A549 (cell line): ENCODE data around the gene ATG101. TPM values are rescaled to one million over a fixed set of nuclear protein-coding genes. Genes with fewer than 3 reads are reported as not detected.

ENCODE experiments used
- ATAC-seq, 2 experiments: fragments of 200-7000 bp in 1 of 2; fragments of >200 bp in 1 of 2; cut with Nextera tagmentation in 1 of 2; cut with Tn5 transposase in 1 of 2; 3 replicates each; pipeline versions ENCODE4 v1.8.0 to v1.9.1; 2018 to 2020; ENCODE audit warnings: mild to moderate bottlenecking in 1 of 2, moderate library complexity in 1 of 2
- CTCF ChIA-PET: fragments of 300-600 bp; sonication (Branson Sonifier 250); formaldehyde crosslinking; extraction: SDS; loops from one replicate; lab custom pipeline; 2021; ENCODE audit warnings: antibody characterized with exemption, inconsistent platforms; lab: Yijun Ruan, JAX
- POLR2A ChIA-PET: fragments of 350-600 bp; formaldehyde crosslinking; extraction: SDS; loops from one replicate; lab custom pipeline; 2021; ENCODE audit warnings: antibody characterized with exemption, inconsistent platforms; lab: Yijun Ruan, JAX
- DNase-seq, 2 experiments: peaks; one replicate each; pipeline versions ENCODE4 v3.0.0 to v3.0.0-alpha.2; 2011 to 2016; ENCODE audit warnings: low read depth in 1 of 2, low spot score in 1 of 2
- FAIRE-seq: peaks from 2 replicates; lab custom pipeline; 2011; peaks lifted over from hg19 to GRCh38; lab: Jason Lieb, UNC
- H3K27ac ChIP-seq, 2 experiments: fragments of >200 bp; sonication (Bioruptor Twin); formaldehyde crosslinking; 3 replicates each; pipeline ENCODE4 v1.5.1; 2016 to 2017
- H3K4me1 ChIP-seq: fragments of >200 bp; sonication (Bioruptor Twin); formaldehyde crosslinking; 3 replicates; pipeline ENCODE4 v1.6.1; 2016
- H3K4me2 ChIP-seq: fragments of >200 bp; sonication (Bioruptor Twin); formaldehyde crosslinking; 3 replicates; pipeline ENCODE4 v1.6.1; 2016
- H3K4me3 ChIP-seq: fragments of >200 bp; sonication (Bioruptor Twin); formaldehyde crosslinking; 3 replicates; pipeline ENCODE4 v1.5.1; 2016
- H3K9me3 ChIP-seq: fragments of >200 bp; sonication (Bioruptor Twin); formaldehyde crosslinking; 3 replicates; pipeline ENCODE4 v1.6.1; 2016
- CBX8 ChIP-seq: fragments of 200-600 bp; sonication (generic); IDR thresholded peaks from 2 replicates; pipeline ENCODE4 v1.6.1; 2016
- EHF ChIP-seq: fragments of 250-450 bp; sonication (Bioruptor Pico); IDR thresholded peaks from 2 replicates; pipeline ENCODE4 v1.5.0; 2020; ENCODE audit warnings: mild to moderate bottlenecking
- ELK1 ChIP-seq: fragments of 150-350 bp; IDR thresholded peaks from 2 replicates; pipeline ENCODE4 v1.6.1; 2014; ENCODE audit warnings: low read depth, mild to moderate bottlenecking, low read length
- EP300 ChIP-seq, 2 experiments: fragments of >200 bp; sonication (Bioruptor Twin); formaldehyde crosslinking; IDR thresholded peaks; 2 replicates in 1 of 2; 3 replicates in 1 of 2; pipeline ENCODE4 v1.6.1; 2016 to 2017
- FOXS1 ChIP-seq: fragments of 250-450 bp; sonication (Bioruptor Pico); IDR thresholded peaks from 2 replicates; pipeline ENCODE4 v1.5.0; 2020; ENCODE audit warnings: mild to moderate bottlenecking, moderate library complexity
- HDAC2 ChIP-seq: fragments of 200-600 bp; sonication (generic); IDR thresholded peaks from 2 replicates; pipeline ENCODE4 v1.6.1; 2016
- HEYL ChIP-seq: fragments of 250-450 bp; sonication (Bioruptor Pico); IDR thresholded peaks from 2 replicates; pipeline ENCODE4 v1.8.0; 2021; ENCODE audit warnings: mild to moderate bottlenecking, moderate library complexity
- HOXB13 ChIP-seq: fragments of 250-450 bp; sonication (Bioruptor Pico); IDR thresholded peaks from 2 replicates; pipeline ENCODE4 v1.5.0; 2020; ENCODE audit warnings: low read depth, mild to moderate bottlenecking, moderate library complexity
- HOXB5 ChIP-seq: fragments of 250-450 bp; sonication (Bioruptor Pico); IDR thresholded peaks from 2 replicates; pipeline ENCODE4 v1.5.0; 2020; ENCODE audit warnings: mild to moderate bottlenecking, moderate library complexity
- KDM1A ChIP-seq: fragments of 200-600 bp; sonication (generic); IDR thresholded peaks from 2 replicates; pipeline ENCODE4 v1.6.1; 2016; ENCODE audit warnings: low read depth, mild to moderate bottlenecking
- MYC ChIP-seq: IDR thresholded peaks from 2 replicates; pipeline ENCODE4 v1.6.1; 2012; ENCODE audit warnings: mild to moderate bottlenecking, inconsistent platforms, low read length, improper control_type of control experiment, borderline replicate concordance
- NFE2L2 ChIP-seq: fragments of 150-350 bp; conservative IDR thresholded peaks from 2 replicates; pipeline ENCODE4 v1.6.1; 2014; ENCODE audit warnings: low read length
- NPAS2 ChIP-seq: fragments of 250-450 bp; sonication (Bioruptor Pico); IDR thresholded peaks from 2 replicates; pipeline ENCODE4 v1.8.0; 2022; ENCODE audit warnings: mild to moderate bottlenecking, moderate library complexity, borderline replicate concordance
- PHF8 ChIP-seq: fragments of 200-600 bp; sonication (generic); IDR thresholded peaks from 2 replicates; pipeline ENCODE4 v1.6.1; 2016; ENCODE audit warnings: low read depth, mild to moderate bottlenecking, antibody characterized with exemption, moderate library complexity, borderline replicate concordance
- RAD21 ChIP-seq, 2 experiments: fragments of >200 bp in 1 of 2; sonication (Bioruptor Twin) in 1 of 2; formaldehyde crosslinking in 1 of 2; IDR thresholded peaks in 1 of 2; conservative IDR thresholded peaks in 1 of 2; 2 replicates in 1 of 2; 3 replicates in 1 of 2; pipeline ENCODE4 v1.6.1; 2012 to 2018; ENCODE audit warnings: inconsistent platforms in 1 of 2
- RCOR1 ChIP-seq: fragments of 150-350 bp; IDR thresholded peaks from 2 replicates; pipeline ENCODE4 v1.6.1; 2014; ENCODE audit warnings: antibody characterized with exemption, low read length, low read depth
- RFX5 ChIP-seq: fragments of 450-650 bp; IDR thresholded peaks from 2 replicates; pipeline ENCODE4 v1.7.1; 2014; ENCODE audit warnings: antibody characterized with exemption, mild to moderate bottlenecking, moderate library complexity
- RNF2 ChIP-seq: fragments of 200-600 bp; sonication (generic); IDR thresholded peaks from 2 replicates; pipeline ENCODE4 v1.6.1; 2016; ENCODE audit warnings: low read depth, mild to moderate bottlenecking, antibody characterized with exemption, moderate library complexity, borderline replicate concordance
- TP53 ChIP-seq: fragments of 250-450 bp; sonication (Bioruptor Pico); IDR thresholded peaks from 2 replicates; pipeline ENCODE4 v1.5.0; 2021; ENCODE audit warnings: mild to moderate bottlenecking, moderate library complexity
- ZC3H11A ChIP-seq: fragments of 450-650 bp; IDR thresholded peaks from 2 replicates; pipeline ENCODE4 v1.6.1; 2014; ENCODE audit warnings: antibody characterized with exemption, mild to moderate bottlenecking
- WGBS: methylation state at CpG from one replicate; pipeline ENCODE4 v1.1.6; 2017; ENCODE audit errors: missing lambda C conversion rate; 5-methylcytosine and 5-hydroxymethylcytosine counted together
- polyA plus RNA-seq, 4 experiments: library from polyadenylated mRNA; depleted of rRNA in 3 of 4; stranded (reverse); fragments of >200 nt; fragmentation: RNase III in 1 of 4; extraction: RNeasy Plus Mini Kit Qiagen cat#74134 plus additional on column Dnase treatment in 1 of 4; gene quantifications; 2 replicates in 3 of 4; 3 replicates in 1 of 4; pipeline ENCODE4 v1.2.3, GENCODE V29; 2011 to 2017
- TF ChIP-seq, protein P1 (sequence below): IDR thresholded peaks from 2 replicates; pipeline ENCODE4 v1.6.1; 2012
- TF ChIP-seq, protein P2 (sequence below): fragments of >200 bp; sonication (Bioruptor Twin); formaldehyde crosslinking; IDR thresholded peaks from 3 replicates; pipeline ENCODE4 v1.6.1; 2016
- TF ChIP-seq, protein P3 (sequence below): fragments of >200 bp; sonication (Bioruptor Twin); formaldehyde crosslinking; IDR thresholded peaks from 2 replicates; pipeline ENCODE4 v1.6.1; 2016

Gene ATG101
- polyA plus RNA-seq, 2 of the 4 experiments (the other 2 are of a cell fraction), result 87.9 to 141 TPM

GRCh38 chr12:52090291-52090690 is 20.5 kb downstream of the ATG101 start:
- no peak overlapping the region for H3K4me2 ChIP-seq
- no peak overlapping the region for H3K27ac ChIP-seq
- DNase-seq, result no peak
- POLR2A ChIA-PET, result no interaction called here
- no peak overlapping the region for H3K4me3 ChIP-seq
- H3K9me3 ChIP-seq, result no peaks in the 10 kb centered on the region; the same call in 2 of the 3 replicates
- no peaks in the 10 kb centered on the region for H3K4me1 ChIP-seq
- WGBS, result 39% methylated on average over 9 of the region's 10 CpGs
- CTCF ChIA-PET, result interaction anchor here (0.8 to 42.5 kb wide), 4 partner anchors 28 to 97 kb away, joined by 3 to 1730 read pairs (median 4); no protein-coding TSS in a partner anchor
- ATAC-seq, result no peak
- TF ChIP-seq FOXS1 (no peak), KDM1A (no peak), HEYL (CRISPR knock-in tag) (no peak), TP53 (CRISPR knock-in tag) (no peak), HDAC2 (no peak), NPAS2 (no peak), RNF2 (no peak), ZC3H11A (no peak), EP300 (IDR thresholded peaks at IDR 0.05) (no peak), RAD21 (conservative IDR thresholded peaks at IDR 0.05 in 1 of 2, IDR thresholded peaks at IDR 0.05 in 1 of 2) (no peak), MYC (no peak), CBX8 (no peak), EHF (CRISPR knock-in tag) (no peak), RCOR1 (no peak), ELK1 (no peak), HOXB13 (no peak), RFX5 (no peak)
- TF ChIP-seq, protein P1, sequence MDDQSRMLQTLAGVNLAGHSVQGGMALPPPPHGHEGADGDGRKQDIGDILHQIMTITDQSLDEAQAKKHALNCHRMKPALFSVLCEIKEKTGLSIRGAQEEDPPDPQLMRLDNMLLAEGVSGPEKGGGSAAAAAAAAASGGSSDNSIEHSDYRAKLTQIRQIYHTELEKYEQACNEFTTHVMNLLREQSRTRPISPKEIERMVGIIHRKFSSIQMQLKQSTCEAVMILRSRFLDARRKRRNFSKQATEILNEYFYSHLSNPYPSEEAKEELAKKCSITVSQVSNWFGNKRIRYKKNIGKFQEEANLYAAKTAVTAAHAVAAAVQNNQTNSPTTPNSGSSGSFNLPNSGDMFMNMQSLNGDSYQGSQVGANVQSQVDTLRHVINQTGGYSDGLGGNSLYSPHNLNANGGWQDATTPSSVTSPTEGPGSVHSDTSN, result no peak
- TF ChIP-seq, protein P2, sequence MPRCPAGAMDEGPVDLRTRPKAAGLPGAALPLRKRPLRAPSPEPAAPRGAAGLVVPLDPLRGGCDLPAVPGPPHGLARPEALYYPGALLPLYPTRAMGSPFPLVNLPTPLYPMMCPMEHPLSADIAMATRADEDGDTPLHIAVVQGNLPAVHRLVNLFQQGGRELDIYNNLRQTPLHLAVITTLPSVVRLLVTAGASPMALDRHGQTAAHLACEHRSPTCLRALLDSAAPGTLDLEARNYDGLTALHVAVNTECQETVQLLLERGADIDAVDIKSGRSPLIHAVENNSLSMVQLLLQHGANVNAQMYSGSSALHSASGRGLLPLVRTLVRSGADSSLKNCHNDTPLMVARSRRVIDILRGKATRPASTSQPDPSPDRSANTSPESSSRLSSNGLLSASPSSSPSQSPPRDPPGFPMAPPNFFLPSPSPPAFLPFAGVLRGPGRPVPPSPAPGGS, result no peak
- TF ChIP-seq, protein P3, sequence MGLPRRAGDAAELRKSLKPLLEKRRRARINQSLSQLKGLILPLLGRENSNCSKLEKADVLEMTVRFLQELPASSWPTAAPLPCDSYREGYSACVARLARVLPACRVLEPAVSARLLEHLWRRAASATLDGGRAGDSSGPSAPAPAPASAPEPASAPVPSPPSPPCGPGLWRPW, result no peak
- no peak for FAIRE-seq

GRCh38 chr12:52091061-52091460 is 21.3 kb downstream of the ATG101 start:
- ChIA-PET CTCF (interaction anchor here (0.5 to 42.5 kb wide), 16 partner anchors 8 to 876 kb away, joined by 3 to 1730 read pairs (median 4); no protein-coding TSS in a partner anchor), POLR2A (interaction anchor here (0.6 kb wide), 1 partner anchor 9 kb away, joined by 4 read pairs; no protein-coding TSS in a partner anchor)
- DNase-seq (no peak), FAIRE-seq (no peak), ATAC-seq (no peak)
- no peaks in the 10 kb centered on the region; the same call in 2 of the 3 replicates for H3K9me3 ChIP-seq
- no peak overlapping the region for H3K4me3 ChIP-seq
- no peaks in the 10 kb centered on the region for H3K4me1 ChIP-seq
- no peak overlapping the region for H3K4me2 ChIP-seq
- H3K27ac ChIP-seq, result no peak overlapping the region
- TF ChIP-seq, protein P1, result no peak
- TF ChIP-seq HOXB5 (CRISPR knock-in tag), result no peak
- no peak for TF ChIP-seq RFX5
- TF ChIP-seq, protein P2, result no peak
- TF ChIP-seq CBX8, result no peak
- TF ChIP-seq NFE2L2, result no peak
- no peak for TF ChIP-seq PHF8
- WGBS, result 15% methylated on average over 3 of the region's 3 CpGs
